Sigmoid colon (tissue), 7 donors: ENCODE measurements around the gene DACT3. TPM values are rescaled to one million over a fixed set of nuclear protein-coding genes. Genes with fewer than 3 reads are reported as not detected.

Experiments used
- DNase-seq: peaks from one replicate; pipeline ENCODE4 v3.0.0-alpha.2; 2019
- H3K27ac ChIP-seq, 4 donors: fragments of 200-600 bp; sonication (generic); one replicate each; pipeline ENCODE4 v1.5.1; 2016 to 2019; ENCODE audit warnings: mild to moderate bottlenecking in 1 of 4
- H3K27me3 ChIP-seq, 3 donors: fragments of 200-600 bp; sonication (generic); one replicate each; pipeline ENCODE4 v1.5.1; 2019; ENCODE audit warnings: mild to moderate bottlenecking in 1 of 3
- H3K36me3 ChIP-seq, 4 donors: fragments of 200-600 bp; sonication (generic); one replicate each; pipeline ENCODE4 v1.5.1; 2016 to 2019
- H3K4me1 ChIP-seq, 4 donors: fragments of 200-600 bp; sonication (generic); one replicate each; pipeline ENCODE4 v1.5.1; 2017 to 2019
- H3K4me3 ChIP-seq, 4 donors: fragments of 200-600 bp; sonication (generic); one replicate each; pipeline ENCODE4 v1.5.1; 2017 to 2019; ENCODE audit warnings: mild to moderate bottlenecking in 2 of 4, moderate library complexity in 1 of 4
- H3K9me3 ChIP-seq, 4 donors: fragments of 200-600 bp in 3 of 4; sonication (generic) in 3 of 4; one replicate each; pipeline versions ENCODE4 v1.5.1 to v1.6.1; 2013 to 2019
- CTCF ChIP-seq, 4 experiments: fragments of 450-650 bp in 3 of 4; fragments of 200-600 bp in 1 of 4; IDR thresholded peaks; one replicate each; pipeline ENCODE4 v1.5.1; 2016 to 2019; ENCODE audit warnings: antibody characterized with exemption in 4 of 4, mild to moderate bottlenecking in 3 of 4, moderate library complexity in 2 of 4
- EP300 ChIP-seq, 4 donors: sonication (generic); formaldehyde crosslinking; IDR thresholded peaks; one replicate each; pipeline ENCODE4 v1.6.1; 2017; ENCODE audit warnings: antibody characterized with exemption in 4 of 4
- POLR2A ChIP-seq, 2 donors: fragments of 450-650 bp; IDR thresholded peaks; one replicate each; pipeline ENCODE4 v1.6.1; 2016; ENCODE audit warnings: antibody characterized with exemption in 2 of 2, mild to moderate bottlenecking in 2 of 2, moderate library complexity in 2 of 2
- POLR2AphosphoS5 ChIP-seq, 4 donors: sonication (generic); formaldehyde crosslinking; IDR thresholded peaks; one replicate each; pipeline ENCODE4 v1.6.1; 2017; ENCODE audit warnings: antibody characterized with exemption in 4 of 4
- WGBS, 2 donors: extraction: QIAGEN DNeasy Blood & Tissue Kit; methylation state at CpG; one replicate each; pipeline ENCODE4 v1.1.7; 2013; 5-methylcytosine and 5-hydroxymethylcytosine counted together
- intact Hi-C: fragments of 100-400 bp; cut with DNase I; formaldehyde crosslinking; loops from one replicate; pipeline ENCODE4 v1.15.1; 2023
- polyA plus RNA-seq, 3 donors: library from polyadenylated mRNA; stranded (reverse); fragments of 200-250 nt; gene quantifications; one replicate each; pipeline ENCODE4 v1.2.3, GENCODE V29; 2013
- total RNA-seq, 4 donors: library from RNA; depleted of rRNA; stranded (reverse); fragments of >200 nt; gene quantifications; one replicate each; pipeline ENCODE4 v1.1.0, GENCODE V29; 2016
- donor health status: healthy with polysubstance abuse.
- donor health status: Bipolar disorder and iron deficiency.
- donor health status: healthy.

The DACT3 gene
- total and polyA plus RNA-seq, 7 donors: 0.46 to 87.2 (median 23.7) TPM

- H3K9me3 ChIP-seq: no peaks in the 10 kb centered on the region
- 93 to 96% methylated on average over 27 of the region's 27 CpGs for WGBS, 2 donors
- H3K4me1 ChIP-seq: peaks cover 0 to 24% (median 20%) of the 10 kb centered on the region in 4 donors
- H3K4me3 ChIP-seq: no peak overlapping the region
- H3K36me3 ChIP-seq: peaks cover 26 to 49% (median 45%) of the 10 kb centered on the region in 4 donors
- no peak overlapping the region for H3K27ac ChIP-seq
- H3K27me3 ChIP-seq: no peaks in the 10 kb centered on the region
- intact Hi-C loops: loop anchor here (10.0 kb wide), 1 partner anchor 246 kb away; the partner anchor contains the start of gene AP2S1
- TF ChIP-seq EP300 (IDR thresholded peaks at IDR 0.05): no peak
- no peak for TF ChIP-seq POLR2AphosphoS5 (IDR thresholded peaks at IDR 0.05)
- TF ChIP-seq POLR2A (IDR thresholded peaks at IDR 0.05): no peak
- TF ChIP-seq CTCF (IDR thresholded peaks at IDR 0.05): no peak
- DNase-seq: peak; percentile 58
Observed at GRCh38 chr19:46608581-46609345, 52.2 kb downstream of the DACT3 start.

- 95% methylated on average over 9 of the region's 9 CpGs for WGBS, 2 donors
- intact Hi-C loops: loop anchor here (10.0 kb wide), 1 partner anchor 247 kb away; the partner anchor contains the start of gene AP2S1
- DNase-seq: no peak
- peaks cover 0 to 30% (median 26%) of the 10 kb centered on the region in 4 donors for H3K4me1 ChIP-seq
- H3K36me3 ChIP-seq: peaks cover 26 to 49% (median 45%) of the 10 kb centered on the region in 4 donors
- H3K9me3 ChIP-seq: no peaks in the 10 kb centered on the region
- no peak overlapping the region for H3K27ac ChIP-seq
- H3K4me3 ChIP-seq: no peak overlapping the region
- H3K27me3 ChIP-seq: no peaks in the 10 kb centered on the region
- no peak for TF ChIP-seq POLR2A (IDR thresholded peaks at IDR 0.05)
- no peak for TF ChIP-seq EP300 (IDR thresholded peaks at IDR 0.05)
- TF ChIP-seq POLR2AphosphoS5 (IDR thresholded peaks at IDR 0.05): no peak
- no peak for TF ChIP-seq CTCF (IDR thresholded peaks at IDR 0.05)
Observed at GRCh38 chr19:46608178-46608577, 52.8 kb downstream of the DACT3 start.

GRCh38 chr19:46607448-46607841, 53.5 kb downstream of the DACT3 start:
- H3K4me3 ChIP-seq: no peak overlapping the region
- H3K27me3 ChIP-seq: no peaks in the 10 kb centered on the region
- TF ChIP-seq CTCF (IDR thresholded peaks at IDR 0.05) (no peak), POLR2A (IDR thresholded peaks at IDR 0.05) (no peak)
- WGBS, 2 donors: 88 to 89% methylated on average over 12 of the region's 12 CpGs
- intact Hi-C loops: loop anchor here (10.0 kb wide), 1 partner anchor 247 kb away; the partner anchor contains the start of gene AP2S1
- peaks cover 26 to 49% (median 45%) of the 10 kb centered on the region in 4 donors for H3K36me3 ChIP-seq
- peak; percentile 62 for DNase-seq
- no peak overlapping the region for H3K27ac ChIP-seq
- no peaks in the 10 kb centered on the region for H3K9me3 ChIP-seq
- H3K4me1 ChIP-seq: peaks cover 0 to 37% (median 33%) of the 10 kb centered on the region in 4 donors

GRCh38 chr19:46606681-46607447, 54.1 kb downstream of the DACT3 start:
- WGBS, 2 donors: 86 to 90% methylated on average over 12 of the region's 12 CpGs
- H3K4me3 ChIP-seq: no peak overlapping the region
- H3K9me3 ChIP-seq: no peaks in the 10 kb centered on the region
- no peaks in the 10 kb centered on the region for H3K27me3 ChIP-seq
- TF ChIP-seq POLR2A (IDR thresholded peaks at IDR 0.05): no peak
- no peak for TF ChIP-seq CTCF (IDR thresholded peaks at IDR 0.05)
- no peak for TF ChIP-seq POLR2AphosphoS5 (IDR thresholded peaks at IDR 0.05)
- peak; percentile 57 for DNase-seq
- H3K4me1 ChIP-seq: peaks cover 0 to 42% (median 39%) of the 10 kb centered on the region in 4 donors
- intact Hi-C loops: loop anchor here (10.0 kb wide), 1 partner anchor 248 kb away; the partner anchor contains the start of gene AP2S1
- H3K27ac ChIP-seq: no peak overlapping the region
- H3K36me3 ChIP-seq: peaks cover 26 to 49% (median 45%) of the 10 kb centered on the region in 4 donors
